ENCODE measurements around the gene NHLH2.

NHLH2 gene

GRCh38 chr1:115807723-115808122 lies 33.2 kb downstream of the NHLH2 start:
- in situ Hi-C loops (cut with HindIII; ENCODE audit: low sequenced_read_pairs): no loop called here

- in situ Hi-C loops (cut with HindIII; ENCODE audit: low sequenced_read_pairs): no loop called here
Measured at GRCh38 chr1:115805597-115805996, 35.3 kb downstream of the NHLH2 start.

- in situ Hi-C loops (cut with HindIII; ENCODE audit: low sequenced_read_pairs): no loop called here
Measured at GRCh38 chr1:115802416-115802815, 38.5 kb downstream of the NHLH2 start.

GRCh38 chr1:115797486-115797885 lies 43.4 kb downstream of the NHLH2 start:
- in situ Hi-C loops (cut with HindIII; ENCODE audit: low sequenced_read_pairs): no loop called here

GRCh38 chr1:115796897-115797296 lies 44.0 kb downstream of the NHLH2 start:
- in situ Hi-C loops (cut with HindIII; ENCODE audit: low sequenced_read_pairs): no loop called here

GRCh38 chr1:115796036-115796435 lies 44.9 kb downstream of the NHLH2 start:
- in situ Hi-C loops (cut with HindIII; ENCODE audit: low sequenced_read_pairs): no loop called here

GRCh38 chr1:115794976-115795639 lies 45.8 kb downstream of the NHLH2 start:
- in situ Hi-C loops (cut with HindIII; ENCODE audit: low sequenced_read_pairs): no loop called here

GRCh38 chr1:115793162-115793561 lies 47.8 kb downstream of the NHLH2 start:
- in situ Hi-C loops (cut with HindIII; ENCODE audit: low sequenced_read_pairs): no loop called here

- in situ Hi-C loops (cut with HindIII; ENCODE audit: low sequenced_read_pairs): no loop called here
Measured at GRCh38 chr1:115791816-115792215, 49.1 kb downstream of the NHLH2 start.

GRCh38 chr1:115790846-115791245 lies 50.1 kb downstream of the NHLH2 start:
- in situ Hi-C loops (cut with HindIII; ENCODE audit: low sequenced_read_pairs): no loop called here

- in situ Hi-C loops (cut with HindIII; ENCODE audit: low sequenced_read_pairs): no loop called here
Measured at GRCh38 chr1:115790356-115790755, 50.6 kb downstream of the NHLH2 start.

Data from DLD1 (cell line).